Cardiac septum (tissue), 1 donor: ENCODE data around the gene FAM162B. TPM values are rescaled to one million over a fixed set of nuclear protein-coding genes. Genes with fewer than 3 reads are reported as not detected.
"Not testable (repeated sequence)": the region's sequence is repeated elsewhere in the genome, so short reads cannot be mapped to it uniquely, and the experiment has no call there.

Source experiments
- DNase-seq: peaks from one replicate; pipeline ENCODE4 v3.0.0-alpha.2; 2020; ENCODE audit warnings: low spot score
- intact Hi-C: fragments of 100-400 bp; cut with DNase I; formaldehyde crosslinking; loops from one replicate; pipeline ENCODE4 v1.14.0; 2022
- total RNA-seq: library from RNA; stranded (reverse); fragmentation: NEBNext Ultra II Directional; extraction: Animal tissue kit (Norgen Biotek cat#: 25700); gene quantifications from one replicate; pipeline ENCODE4 v1.2.1, GENCODE V29; 2021
- donor health status: DM: no; HTN: no; CAD: no.

FAM162B gene
- total RNA-seq, 1 donor from 2014 or later: 2.7 TPM

GRCh38 chr6:116740486-116740885, 25.0 kb downstream of the FAM162B start:
- intact Hi-C loops, DNase-seq: not testable (repeated sequence)

GRCh38 chr6:116737004-116737403, 28.5 kb downstream of the FAM162B start:
- no peak for DNase-seq
- intact Hi-C loops: no loop called here

GRCh38 chr6:116730513-116730912, 35.0 kb downstream of the FAM162B start:
- intact Hi-C loops: no loop called here
- no peak for DNase-seq

DNA sequence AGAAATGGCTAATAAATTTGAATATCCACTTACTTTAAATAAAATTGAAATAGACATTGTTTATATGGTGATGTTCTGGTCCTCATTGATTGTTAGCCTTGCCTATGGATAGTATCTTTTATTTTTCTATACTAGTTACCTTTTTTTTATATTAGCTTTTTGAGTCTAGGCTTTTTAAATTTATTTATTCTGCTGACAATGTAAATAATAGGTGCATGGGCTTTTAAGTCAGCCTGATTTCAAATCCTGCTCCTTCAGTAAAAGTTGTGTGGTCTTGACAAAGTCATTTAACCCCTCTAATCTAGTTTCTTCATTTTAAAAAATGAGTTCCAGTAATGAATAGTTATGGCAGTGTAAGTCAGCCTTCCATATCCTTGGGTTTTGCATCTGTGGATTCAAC, 38.6 kb downstream of the FAM162B start:
- intact Hi-C loops: no loop called here
- no peak for DNase-seq

DNA sequence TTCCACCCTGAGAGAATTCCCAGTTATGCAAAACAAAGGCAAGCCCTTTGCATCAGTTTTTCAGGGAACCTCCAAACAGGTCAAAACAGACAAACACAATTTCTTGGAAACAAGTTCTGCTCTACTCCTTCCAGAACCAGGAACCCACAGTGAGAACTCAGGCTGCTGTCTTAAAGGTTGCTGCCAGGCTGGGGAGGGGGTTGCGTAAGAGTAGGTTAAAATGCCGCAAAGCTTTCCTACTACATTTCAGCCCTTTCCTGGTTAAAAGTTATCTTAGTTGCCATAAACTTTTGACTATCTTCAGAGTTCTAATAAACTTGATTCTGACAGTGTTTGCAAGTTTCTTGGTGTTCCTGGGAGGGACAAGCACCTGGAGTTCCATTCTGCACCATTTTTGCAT, 50.8 kb downstream of the FAM162B start:
- DNase-seq: no peak
- intact Hi-C loops: no loop called here

DNA sequence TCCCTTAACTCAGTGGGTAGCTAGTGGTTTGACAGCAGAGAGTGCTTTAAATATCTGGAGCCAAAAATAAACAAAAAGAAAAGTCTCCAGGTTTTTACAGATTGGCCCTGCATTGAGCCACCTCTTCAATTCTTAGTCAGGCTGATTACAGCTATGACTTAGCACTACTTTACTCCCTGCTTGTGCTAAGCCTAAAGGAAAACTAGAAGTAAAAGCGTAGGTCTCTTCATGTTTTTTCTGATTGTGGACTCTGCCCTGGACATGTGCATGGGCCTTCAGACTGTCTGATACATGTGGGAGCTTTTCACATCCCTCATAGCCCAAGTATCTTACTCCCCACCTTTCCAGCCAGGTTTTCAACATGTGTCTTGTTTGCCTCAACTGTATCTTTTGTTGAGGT, 51.2 kb downstream of the FAM162B start:
- intact Hi-C loops: no loop called here
- DNase-seq: no peak

GRCh38 chr6:116705917-116706316, 59.6 kb downstream of the FAM162B start:
- intact Hi-C loops: no loop called here
- no peak for DNase-seq

GRCh38 chr6:116703888-116704287, 61.6 kb downstream of the FAM162B start:
- DNase-seq, intact Hi-C loops: not testable (repeated sequence)

Other genes starting within 250 kb of the FAM162B start
- gene TRAPPC3L, start 220.0 kb downstream of the FAM162B start, total RNA-seq: 0.16 TPM
- gene CALHM4, start 212.0 kb downstream of the FAM162B start, total RNA-seq: not detected
- gene RWDD1, start 194.2 kb downstream of the FAM162B start, total RNA-seq: 52.9 TPM
- 0.57 TPM for gene RSPH4A, start 149.2 kb downstream of the FAM162B start, total RNA-seq
- gene ZUP1, start 97.0 kb downstream of the FAM162B start, total RNA-seq: 4.4 TPM
- 7.7 TPM for gene KPNA5, start 84.5 kb downstream of the FAM162B start, total RNA-seq
- not detected for gene GPRC6A, start 63.4 kb upstream of the FAM162B start, total RNA-seq
- not detected for gene RFX6, start 111.5 kb upstream of the FAM162B start, total RNA-seq